ENCODE results near the gene PEX14.
"Not testable (repeated sequence)": the region's sequence is repeated elsewhere in the genome, so short reads cannot be mapped to it uniquely, and the experiment has no call there.

Gene PEX14

GRCh38 chr1:10451287-10451686 is 23.5 kb upstream of the PEX14 start:
- no peak for DNase-seq

GRCh38 chr1:10456048-10456447 is 18.7 kb upstream of the PEX14 start:
- DNase-seq: no peak

GRCh38 chr1:10456661-10457060 is 18.1 kb upstream of the PEX14 start:
- DNase-seq: no peak

DNA sequence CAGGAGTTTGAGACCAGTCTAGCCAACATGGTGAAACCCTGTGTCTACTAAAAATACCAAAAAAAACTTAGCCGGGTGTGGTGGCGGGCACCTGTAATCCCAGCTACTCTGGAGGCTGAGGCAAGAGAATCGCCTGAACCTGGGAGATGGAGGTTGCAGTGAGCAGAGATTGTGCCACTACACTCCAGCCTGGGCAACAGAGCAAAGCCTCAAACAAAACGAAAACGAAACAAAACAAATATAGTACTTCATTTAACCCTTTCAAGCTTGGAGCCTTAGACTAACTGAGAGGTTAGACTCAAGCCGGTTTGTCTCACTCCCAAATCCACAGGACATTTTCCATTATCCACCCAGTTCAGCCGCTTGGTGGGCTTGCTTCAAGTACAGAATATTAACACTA is 17.3 kb upstream of the PEX14 start:
- not testable (repeated sequence) for DNase-seq

GRCh38 chr1:10457875-10458274 is 16.9 kb upstream of the PEX14 start:
- no peak for DNase-seq

GRCh38 chr1:10459184-10459583 is 15.6 kb upstream of the PEX14 start:
- DNase-seq: no peak

- DNase-seq: no peak
These were observed 7.7 kb upstream of the PEX14 start for GRCh38 chr1:10467078-10467477.

DNA sequence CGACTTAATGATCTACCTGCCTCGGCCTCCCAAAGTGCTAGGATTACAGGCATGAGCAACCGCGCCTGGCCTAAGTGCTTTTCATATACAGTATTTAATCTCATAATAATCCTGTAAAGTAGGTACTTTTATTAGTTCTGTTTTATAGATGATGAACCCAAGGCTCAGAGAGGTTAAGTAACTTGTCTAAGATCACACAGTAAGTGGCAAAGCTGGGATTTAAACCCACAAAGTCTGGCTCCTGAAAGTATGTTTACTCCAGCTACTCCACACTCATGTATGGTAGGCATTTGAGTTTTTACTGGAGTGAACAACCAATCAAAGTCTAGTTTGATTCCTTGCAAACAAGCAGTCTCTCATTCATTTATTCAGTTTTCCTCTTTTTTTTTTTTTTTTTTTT is 4.7 kb upstream of the PEX14 start:
- no peak for DNase-seq

GRCh38 chr1:10471411-10472219 is 3.1 kb upstream of the PEX14 start:
- no peak for DNase-seq

- peak; percentile 99 for DNase-seq
These were observed 2.3 kb upstream of the PEX14 start, which contains the start of gene DFFA for GRCh38 chr1:10472220-10473144. Gene DFFA (minus strand): TSS chr1:10472529. CDS start chr1:10472458, 71 bp downstream.

- DNase-seq: no peak
These were observed 1.5 kb upstream of the PEX14 start for GRCh38 chr1:10473145-10473765.

DNA sequence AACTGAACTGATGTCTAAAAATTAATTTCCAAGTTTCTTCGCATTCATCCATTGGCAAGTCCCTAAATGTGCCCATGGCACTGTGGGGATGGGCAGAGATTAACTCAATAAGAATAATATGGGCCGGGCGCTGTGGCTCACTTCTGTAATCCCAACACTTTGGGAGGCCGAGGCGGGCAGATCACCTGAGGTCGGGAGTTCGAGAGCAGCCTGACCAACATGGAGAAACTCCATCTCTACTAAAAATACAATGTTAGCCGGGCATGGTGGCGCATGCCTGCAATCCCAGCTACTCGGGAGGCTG is 489 bp upstream of the PEX14 start:
- not testable (repeated sequence) for DNase-seq

DNA sequence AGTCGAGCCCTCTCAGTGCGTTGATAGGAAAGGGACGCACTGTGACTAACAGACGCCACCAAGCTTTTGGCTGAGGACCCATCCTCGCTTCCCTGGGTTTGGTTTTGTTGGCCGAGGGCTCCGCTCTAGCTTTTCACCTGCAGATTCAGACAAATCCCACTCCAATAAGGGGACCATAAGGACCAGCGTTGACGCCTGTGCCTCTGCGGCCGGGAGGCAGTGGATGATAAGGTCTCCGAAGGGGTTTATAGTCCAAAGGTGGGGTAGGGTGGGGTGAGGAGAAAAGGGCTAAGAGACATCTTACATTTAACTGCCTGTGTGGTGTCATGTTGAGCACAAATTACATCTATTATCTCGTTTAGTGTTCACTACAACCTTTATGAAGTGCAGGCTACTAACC is 760 bp downstream of the PEX14 start:
- DNase-seq: no peak

- no peak for DNase-seq
These were observed 4.5 kb downstream of the PEX14 start for GRCh38 chr1:10479296-10479695.

DNA sequence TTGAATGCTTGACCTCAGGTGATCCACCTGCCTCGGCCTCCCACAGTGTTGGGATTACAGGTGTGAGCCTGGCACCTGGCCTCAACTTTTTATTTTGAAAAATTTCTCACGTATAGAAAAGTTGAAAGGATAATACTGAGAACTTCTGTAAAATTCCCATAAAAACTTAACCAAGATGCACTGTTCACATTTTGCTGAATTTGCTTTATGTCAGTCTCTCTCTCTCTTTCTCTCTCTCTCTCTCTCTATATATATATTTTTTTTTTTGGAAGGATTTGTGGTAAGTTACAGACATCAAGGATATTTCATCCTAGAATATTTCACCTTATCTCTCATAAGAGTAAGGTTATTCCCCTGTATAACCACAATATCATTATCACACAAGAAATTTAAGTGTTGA is 5.9 kb downstream of the PEX14 start:
- DNase-seq: no peak

DNA sequence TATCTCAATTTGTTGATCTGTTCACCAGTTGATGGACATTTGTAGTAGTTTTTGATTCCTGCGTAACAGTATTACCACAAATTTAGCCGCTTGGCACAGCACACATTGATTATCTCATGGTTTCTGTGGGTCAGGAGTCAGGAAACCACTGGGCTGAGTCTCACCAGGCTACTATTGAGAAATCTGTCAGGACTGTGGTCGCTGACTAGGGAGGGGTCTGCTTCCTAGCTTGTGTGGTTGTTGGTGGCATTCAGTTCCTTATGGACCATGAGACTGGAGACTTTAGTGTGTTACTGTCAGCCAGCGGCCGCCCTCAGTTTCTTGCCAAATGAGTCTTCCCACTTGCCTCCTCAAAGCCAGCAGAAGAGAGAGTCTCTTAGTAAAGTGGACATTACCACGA is 9.8 kb downstream of the PEX14 start:
- no peak for DNase-seq

DNA sequence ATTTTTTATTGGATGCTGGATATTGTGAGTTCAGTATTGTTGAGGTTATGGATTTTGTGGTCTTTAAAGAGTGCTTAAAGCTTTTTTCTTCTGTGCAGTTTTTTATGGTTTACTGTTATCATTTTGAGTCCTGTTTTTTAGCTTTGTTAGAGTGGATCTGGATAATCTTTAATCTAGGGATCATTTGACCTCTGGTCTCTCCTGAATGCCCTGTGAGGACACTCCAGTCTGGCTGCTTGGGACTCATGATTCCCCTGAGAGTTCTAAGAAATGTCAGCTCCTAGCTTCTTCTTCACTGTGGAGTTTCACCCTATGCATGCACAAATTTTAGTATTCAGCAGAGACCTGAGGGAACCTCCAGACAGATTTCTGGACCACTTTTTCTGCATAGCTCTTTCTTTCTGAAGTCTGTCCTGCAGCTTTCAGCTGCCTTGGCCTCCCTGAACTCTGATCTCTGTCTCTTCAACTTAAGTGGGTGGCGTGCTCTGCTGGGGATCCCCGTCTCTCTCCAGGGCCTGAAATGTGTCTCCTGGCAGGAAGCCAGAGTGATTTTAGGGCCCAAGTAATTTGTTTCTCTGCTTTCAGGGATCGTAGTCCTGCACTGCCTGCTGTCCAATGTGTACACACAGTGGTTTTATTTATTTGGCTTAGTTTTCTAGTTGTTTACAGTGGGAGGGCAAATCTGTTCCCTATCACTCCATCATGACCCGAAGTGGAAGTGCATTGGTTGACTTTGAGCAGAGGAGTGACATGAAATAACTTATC is 14.7 kb downstream of the PEX14 start:
- no peak for DNase-seq

DNA sequence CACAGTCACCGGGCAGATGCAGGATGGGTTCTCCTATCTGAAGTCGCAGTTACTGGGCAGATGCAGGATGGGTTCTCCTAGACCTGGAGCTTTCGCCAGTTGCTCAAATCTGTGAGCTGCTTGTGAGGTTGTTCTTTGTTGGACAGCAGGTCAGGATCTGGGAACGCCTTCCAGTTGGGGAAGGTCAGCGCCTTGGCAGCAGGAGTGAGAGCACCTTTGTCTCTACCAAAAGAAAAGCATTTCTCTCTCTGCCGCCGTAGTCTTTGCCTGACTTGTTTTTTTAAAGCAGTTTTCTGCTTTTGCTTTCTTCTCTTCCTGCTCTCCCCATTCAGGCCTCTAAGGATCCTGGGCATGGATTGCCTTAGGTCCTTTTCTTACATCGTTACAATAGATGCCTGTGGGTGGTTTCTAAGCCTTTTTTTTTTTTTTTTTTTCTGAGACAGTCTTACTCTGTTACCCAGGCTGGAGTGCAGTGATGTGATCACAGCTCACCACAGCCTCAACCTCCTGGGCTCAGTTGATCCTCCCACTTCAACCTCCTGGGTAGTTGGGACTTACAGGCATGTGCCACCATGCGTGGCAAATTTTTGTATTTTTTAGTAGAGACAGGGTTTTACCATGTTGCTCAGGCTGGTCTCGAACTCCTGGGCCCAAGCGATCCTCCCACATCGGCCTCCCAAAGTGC is 15.7 kb downstream of the PEX14 start:
- no peak for DNase-seq

DNA sequence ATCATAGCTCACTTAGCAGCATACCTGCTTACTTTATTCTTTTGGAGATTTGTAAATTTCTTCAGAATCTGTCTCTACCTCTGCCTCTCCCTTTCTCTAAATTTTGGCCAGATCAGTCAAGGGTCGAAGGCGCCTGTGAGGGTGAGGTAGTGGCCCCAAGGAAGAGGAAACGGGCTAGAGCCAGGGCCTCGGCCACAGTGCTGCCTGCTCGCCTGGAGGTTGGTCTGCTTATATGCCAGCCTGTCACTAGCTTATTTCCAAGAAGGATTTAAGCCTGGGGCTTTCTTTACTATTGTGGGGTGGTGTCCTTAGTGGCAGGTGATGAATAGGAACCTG is 19.6 kb downstream of the PEX14 start:
- no peak for DNase-seq

- DNase-seq: peak; percentile 85 to 93
These were observed 20.2 kb downstream of the PEX14 start for GRCh38 chr1:10494754-10495474.

DNA sequence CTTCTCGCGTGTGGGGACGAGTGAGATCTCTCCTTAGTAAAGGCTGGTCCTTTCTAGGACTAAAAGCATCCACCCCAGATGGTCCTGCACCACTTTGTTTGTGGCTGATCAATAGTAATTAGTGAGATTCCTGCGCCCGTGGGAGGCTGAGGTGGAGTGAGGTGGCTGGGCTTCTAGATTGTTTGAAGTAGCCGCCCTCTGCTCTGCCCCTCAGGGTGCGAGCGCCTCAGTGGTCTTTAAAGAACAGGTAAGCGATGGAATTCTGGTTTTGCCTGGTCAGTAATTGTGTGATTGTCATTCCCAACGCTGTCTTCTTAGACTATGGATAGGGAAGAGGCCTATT is 20.7 kb downstream of the PEX14 start:
- no peak for DNase-seq

DNA sequence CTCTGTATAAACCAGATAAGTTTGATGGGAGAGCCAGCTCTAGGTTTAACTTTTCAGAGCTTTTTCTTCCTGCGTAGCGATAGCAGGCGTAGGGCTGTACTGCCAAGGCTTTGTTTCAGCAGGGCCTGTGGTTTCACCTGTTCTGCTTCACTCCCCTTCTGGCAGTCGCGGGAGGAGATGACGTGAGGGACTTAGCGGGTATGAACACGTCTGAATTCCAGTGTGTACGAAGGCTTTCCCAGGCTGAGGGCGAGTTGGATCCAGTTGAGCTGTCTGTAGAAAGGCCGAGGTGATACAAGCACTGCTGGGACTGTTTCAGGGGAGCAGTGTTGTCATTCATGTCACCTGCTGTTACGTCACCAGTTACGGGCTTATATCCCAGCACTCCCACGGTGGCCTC is 21.2 kb downstream of the PEX14 start:
- no peak for DNase-seq

Data from Kasumi-1 (cell line).